Activated CD4-positive, alpha-beta T cell treated with anti-CD3 and anti-CD28 coated beads, Interleukin-10, Interleukin-2, amounts not matched to agents 100 ng/mL and 50 ng/mL, durations not matched to agents 16 hours and 8 hours (primary cell): ENCODE measurements around the gene NGDN.
"Not testable (repeated sequence)": the region's sequence is repeated elsewhere in the genome, so short reads cannot be mapped to it uniquely, and the experiment has no call there.

Experiments
- DNase-seq: peaks from one replicate; pipeline ENCODE4 v3.0.0-alpha.2; 2020

The NGDN gene

DNA sequence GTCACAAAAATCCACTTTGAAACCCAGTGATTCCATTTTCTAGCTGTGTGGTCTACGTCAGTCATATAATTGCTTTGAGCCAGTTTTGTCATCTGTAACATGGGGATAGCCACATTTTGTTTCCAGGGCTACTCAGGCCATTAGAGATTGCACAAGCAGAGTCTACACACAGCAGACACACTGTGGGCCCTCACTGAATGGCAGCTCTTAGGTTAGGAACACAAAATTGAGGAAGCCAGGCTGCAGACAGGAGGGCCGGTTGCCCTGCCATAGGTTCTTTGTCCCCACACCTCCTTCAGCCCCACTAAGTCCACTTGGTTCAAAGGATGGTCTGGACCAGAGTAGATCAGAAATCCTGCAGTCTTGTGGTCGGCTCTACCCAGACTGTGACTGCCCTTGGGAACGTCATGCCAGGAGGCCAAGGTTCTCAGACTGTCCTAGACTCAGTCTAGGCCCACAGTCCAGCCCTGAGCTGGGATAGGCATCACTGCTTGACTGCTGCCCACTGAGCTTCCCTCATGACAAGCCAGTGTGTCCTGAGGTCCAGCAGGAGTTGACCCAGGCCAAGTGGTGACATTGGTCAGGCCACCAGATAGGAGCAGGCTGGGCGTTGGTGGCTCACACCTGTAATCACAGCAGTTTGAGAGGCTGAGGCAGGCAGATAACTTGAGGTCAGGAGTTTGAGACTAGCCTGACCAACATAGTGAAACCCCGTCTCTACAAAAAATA is 30.2 kb upstream of the NGDN start:
- no peak for DNase-seq

DNA sequence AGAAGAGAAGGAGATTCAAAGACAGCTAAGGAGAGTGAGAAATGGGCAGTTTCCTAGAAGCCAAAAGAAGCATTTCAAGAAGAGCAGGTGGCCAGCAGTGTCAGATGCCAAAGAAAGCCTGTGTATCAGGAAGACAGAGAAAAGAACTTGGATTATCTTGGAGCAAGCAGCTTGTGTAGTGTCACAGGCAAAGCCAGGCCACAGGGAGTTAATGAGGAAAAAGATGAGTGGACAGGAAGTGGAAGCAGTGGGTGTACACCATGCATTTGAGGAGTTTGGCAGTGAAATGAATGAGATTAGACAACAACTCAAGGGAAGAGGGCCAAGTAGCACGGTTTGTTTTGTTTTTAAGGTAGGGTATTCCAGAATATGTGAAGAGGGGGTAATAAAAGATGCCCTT is 28.4 kb upstream of the NGDN start:
- DNase-seq: no peak

DNA sequence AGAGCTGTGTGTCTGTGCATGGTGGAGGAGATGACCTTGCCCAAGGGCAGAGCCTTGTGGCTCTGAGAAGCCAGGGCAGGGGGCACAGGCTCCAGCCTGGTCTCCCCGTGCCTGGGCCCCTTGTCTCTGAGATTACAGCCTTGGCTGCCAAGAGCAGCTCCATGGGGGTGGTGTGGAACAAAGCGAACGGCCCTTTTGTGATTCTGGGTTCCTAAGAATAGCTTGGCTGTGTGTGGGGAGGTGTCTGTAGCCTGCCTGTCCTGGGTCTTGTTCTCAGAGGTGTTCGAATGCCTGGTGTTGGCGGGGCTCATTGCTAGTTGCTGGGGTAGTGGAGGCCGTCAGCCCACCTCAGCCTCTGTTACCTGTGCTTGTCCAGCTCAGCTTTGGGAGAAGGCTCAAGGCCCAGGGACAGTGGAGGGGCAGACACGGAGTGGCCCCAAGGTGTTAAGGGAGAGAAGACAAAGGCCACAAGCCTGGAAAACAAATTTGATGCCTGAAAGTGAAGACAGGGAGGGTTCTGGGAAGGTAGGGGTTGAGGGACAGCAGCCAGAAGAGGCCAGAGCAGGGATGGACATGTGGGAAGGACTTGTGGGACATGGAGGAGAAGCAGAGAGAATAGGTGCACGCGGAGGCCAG is 26.7 kb upstream of the NGDN start:
- DNase-seq: no peak

DNA sequence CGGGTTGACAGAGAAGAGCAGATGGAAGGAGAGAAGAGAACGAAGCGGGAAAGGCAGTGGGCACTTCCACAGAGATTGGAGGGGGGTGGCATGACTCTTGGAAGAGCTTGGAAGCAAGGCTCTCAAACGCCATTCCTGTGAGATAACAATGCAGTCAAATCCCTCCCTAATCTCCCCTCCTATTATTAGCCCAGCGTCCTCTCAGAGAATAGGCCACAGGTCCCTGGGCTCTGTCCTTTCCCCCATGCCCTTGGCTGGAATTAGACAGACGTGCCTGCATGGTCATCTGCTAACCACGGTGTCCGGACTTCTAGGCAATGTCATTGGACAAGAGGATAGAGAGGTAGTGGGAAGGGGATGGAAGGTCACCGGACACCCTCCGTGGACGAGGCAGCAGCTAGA is 26.1 kb upstream of the NGDN start:
- no peak for DNase-seq

DNA sequence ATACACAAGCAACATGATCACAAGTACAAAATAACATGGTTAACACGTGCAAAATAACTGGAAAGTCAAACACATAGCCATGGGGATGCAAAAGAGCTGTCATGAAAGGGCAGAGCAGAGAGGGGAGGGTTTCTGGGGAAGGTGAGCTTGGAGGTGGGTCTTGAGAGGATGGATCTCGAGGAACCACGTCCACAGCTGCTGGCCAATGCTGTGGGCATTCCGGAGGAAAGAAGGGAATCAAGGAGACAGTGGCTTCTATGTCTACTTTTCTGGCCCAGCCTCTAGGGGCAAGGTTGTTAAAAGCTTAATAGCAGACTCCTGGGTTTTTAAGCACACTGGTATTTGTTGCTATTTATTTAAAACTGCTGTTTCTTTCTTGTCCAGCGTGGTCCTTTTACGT is 25.6 kb upstream of the NGDN start:
- DNase-seq: no peak

DNA sequence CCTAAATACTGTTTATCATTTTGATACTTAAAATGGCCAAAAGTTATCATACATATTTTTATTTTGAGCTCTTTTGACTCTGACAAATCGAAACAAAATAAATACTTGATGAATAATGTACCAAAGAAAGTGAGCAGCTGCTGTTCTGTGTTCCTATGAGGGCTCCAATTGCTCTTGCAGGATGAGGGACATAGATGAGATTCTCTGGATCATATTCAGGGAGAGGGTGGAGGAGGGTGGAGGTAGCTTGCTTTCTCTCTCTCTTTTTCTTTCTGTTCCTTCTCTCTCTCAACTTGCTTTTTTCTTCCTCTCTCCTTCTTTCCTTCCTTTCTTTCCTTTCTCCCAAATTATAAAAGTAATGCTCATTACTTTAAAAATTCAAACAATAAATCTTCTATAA is 25.2 kb upstream of the NGDN start:
- DNase-seq: no peak

DNA sequence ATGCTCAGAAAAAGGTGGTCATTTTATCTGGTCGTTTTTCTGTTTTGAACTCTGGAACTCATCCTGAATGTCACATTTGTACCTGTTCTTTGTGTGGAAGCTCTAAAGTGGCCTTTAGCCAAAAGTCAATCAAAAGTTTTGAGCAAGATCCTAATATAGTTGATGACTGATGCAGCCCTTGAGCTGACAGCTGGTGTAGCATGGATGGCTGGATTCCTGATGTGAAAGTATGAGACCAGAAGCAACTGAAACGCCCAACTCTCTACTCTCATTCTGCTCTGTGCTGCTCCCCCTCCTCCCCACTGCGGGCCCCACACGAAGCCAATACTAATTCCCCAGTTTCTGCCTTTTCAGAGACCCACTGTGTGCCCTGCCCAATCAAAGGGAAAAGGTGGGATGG is 23.7 kb upstream of the NGDN start:
- no peak for DNase-seq

DNA sequence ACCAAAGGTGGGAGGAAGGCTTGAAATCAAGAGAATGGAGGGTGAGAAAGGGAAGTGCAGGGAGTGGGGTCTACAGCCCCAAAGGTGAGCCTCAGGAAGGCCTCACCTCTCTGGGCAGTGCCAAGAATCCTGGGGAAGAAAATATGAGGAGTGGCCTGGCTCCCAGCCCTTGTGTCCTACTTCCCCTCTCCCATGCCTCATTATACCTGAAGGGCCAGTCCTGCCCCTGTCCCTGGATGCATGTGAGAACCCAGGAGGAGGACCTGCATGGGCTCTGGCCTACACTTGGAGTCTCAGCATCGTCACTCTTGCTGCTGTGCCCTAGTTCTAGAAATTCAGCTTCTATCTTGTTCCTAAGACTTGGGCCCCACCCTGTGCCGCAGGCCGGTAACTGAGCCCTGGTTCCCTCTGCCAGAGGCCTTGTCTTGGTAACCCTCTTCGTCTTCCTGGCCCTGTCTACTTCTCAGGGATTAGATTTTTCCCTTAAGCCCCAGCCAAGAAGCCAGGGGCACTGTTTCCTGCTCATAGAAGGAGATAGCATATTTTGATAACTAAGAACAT is 23.1 kb upstream of the NGDN start:
- DNase-seq: no peak

DNA sequence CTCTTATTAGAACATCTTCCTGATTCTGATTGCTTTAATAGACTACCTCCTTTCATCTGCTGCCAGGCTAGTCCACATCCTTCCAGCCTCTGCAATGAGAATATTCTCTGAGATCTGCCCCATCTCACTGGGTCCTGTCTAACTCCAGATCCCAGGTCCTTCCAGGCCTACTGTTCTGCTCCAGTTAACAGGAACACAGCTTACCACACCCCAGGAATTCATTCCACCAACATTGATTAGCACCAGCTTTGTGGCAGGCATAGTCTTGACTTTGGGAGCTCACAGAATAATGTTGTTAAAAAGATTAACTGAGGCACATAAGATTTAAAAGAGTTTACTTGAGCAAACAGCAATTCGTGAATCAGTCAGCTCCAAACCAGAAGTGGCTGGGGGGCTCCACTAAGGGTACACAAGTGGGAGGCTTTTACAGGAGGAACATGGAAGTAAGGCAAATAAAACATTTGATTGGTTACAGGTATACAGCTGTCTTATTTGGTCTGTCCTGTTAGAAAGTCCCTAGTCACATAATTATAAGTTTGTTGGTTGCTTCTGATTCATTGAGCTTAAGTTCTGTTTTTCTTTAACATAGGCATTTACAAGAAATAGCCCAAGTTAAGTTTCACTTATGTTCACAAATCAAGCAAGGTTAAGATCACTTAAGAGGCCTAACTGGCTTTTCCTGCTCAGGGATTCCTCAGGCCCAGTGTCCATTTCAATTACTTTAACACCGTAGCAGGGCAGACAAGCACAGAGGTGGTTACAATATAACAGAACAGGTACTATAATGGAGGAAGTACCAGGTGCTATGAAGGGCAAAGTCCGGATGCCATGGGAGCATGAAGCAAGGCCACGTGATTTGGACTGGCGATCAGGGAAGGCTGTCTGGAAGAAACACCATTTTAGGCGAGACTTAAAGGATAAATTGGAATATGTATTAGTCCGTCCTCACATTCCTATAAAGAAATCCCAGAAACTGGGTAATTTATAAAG is 21.8 kb upstream of the NGDN start:
- DNase-seq: no peak

DNA sequence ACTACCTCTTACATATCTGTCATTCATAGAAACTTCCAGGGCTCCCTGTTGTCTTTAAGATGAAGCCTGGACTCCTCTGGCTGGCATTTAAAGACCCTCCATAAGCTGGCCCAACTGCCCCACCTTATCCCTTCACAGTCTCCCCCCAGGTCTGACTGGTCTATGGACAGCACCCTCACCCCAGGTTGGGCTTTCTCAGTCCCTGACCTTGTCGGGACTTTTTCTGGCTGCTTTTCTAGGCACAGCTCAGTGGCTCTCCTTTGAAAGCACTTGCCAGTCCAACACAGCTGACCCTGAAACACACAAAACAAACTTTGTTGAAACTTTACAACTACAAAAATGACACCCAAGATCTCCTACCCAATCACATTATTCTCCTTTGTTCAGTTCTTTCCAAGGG is 20.2 kb upstream of the NGDN start:
- DNase-seq: no peak

DNA sequence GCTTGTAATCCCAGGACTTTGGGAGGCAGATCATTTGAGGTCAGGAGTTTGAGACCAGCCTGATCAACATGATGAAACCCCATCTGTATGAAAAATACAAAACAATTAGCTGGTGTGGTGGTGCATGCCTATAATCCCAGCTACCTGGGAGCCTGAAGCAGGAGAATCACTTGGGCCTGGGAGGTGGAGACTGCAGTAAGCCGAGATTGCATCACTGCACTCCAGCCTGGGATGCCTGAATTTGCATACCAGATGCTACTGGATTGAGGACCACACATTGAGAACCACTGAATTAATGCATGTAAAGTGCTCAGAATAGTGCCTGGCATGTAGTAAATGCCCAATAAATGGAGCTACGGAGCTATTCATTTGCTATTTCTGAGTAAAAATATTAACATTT is 19.1 kb upstream of the NGDN start:
- DNase-seq: no peak

DNA sequence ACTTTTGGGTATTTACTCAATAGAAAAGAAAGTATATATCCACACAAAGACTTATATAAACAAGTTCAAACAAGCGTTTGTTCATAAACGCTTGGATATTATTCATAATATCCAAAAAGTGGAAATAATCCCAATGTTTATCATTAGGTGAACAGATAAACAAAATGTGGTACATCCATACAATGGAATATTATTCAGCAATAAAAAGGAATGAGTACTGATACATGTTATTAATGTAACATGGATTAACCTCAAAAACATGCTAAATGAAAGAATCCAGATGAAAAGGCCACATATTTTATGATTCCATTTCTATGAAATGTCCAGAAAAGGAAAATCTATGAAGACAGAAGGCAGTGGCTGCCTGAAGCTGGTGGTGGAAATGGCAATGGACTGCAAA is 17.3 kb upstream of the NGDN start:
- no peak for DNase-seq

DNA sequence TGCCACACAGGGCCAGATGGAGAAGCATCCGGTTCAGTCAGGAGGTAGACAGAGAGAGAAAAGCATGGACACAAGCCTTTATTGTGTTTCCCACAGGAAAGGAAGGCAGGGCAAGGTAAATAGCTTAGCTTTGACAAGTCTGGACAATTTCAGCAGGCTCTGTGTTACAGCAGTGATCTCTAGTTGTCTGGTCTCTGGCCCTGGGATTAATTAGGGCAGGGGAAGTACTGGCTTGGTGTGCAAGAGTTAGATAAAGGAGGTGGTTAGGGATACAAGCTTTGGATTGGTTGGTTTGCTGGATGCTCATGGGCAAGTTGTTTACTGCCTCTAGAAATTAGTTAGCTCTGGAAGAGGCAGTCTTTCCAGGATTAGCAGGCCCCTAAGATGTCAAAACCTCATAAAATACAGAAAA is 15.1 kb upstream of the NGDN start:
- DNase-seq: no peak

DNA sequence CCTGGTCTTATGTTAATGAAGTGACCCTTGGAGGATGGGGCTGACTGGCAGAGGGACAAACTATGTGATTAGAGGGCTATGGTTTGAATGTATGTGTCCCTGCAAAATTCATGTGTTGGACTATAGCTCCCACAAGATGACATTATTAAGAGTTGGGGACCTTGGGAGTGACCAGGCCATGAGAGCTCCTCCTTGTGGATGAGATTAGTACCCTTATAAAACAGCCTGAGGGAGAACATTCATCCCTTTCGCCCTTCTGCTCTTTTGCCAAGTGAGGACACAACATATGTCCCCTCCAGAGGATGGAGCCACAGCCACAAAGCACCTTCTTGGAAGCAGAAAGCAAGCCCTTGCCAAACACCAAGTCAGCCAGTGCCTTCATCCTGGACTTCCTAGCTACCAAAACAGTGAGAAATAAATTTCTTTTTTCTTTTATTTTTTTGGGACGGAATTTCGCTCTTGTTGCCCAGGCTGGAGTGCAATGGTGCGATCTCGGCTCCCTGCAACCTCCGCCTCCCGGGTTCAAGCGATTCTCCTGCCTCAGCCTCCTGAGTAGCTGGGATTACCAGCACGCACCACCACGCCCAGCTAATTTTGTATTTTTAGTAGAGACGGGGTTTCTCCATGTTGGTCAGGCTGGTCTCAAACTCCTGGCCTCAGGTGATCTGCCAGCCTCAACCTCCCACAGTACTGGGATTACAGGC is 12.5 kb upstream of the NGDN start:
- not testable (repeated sequence) for DNase-seq

DNA sequence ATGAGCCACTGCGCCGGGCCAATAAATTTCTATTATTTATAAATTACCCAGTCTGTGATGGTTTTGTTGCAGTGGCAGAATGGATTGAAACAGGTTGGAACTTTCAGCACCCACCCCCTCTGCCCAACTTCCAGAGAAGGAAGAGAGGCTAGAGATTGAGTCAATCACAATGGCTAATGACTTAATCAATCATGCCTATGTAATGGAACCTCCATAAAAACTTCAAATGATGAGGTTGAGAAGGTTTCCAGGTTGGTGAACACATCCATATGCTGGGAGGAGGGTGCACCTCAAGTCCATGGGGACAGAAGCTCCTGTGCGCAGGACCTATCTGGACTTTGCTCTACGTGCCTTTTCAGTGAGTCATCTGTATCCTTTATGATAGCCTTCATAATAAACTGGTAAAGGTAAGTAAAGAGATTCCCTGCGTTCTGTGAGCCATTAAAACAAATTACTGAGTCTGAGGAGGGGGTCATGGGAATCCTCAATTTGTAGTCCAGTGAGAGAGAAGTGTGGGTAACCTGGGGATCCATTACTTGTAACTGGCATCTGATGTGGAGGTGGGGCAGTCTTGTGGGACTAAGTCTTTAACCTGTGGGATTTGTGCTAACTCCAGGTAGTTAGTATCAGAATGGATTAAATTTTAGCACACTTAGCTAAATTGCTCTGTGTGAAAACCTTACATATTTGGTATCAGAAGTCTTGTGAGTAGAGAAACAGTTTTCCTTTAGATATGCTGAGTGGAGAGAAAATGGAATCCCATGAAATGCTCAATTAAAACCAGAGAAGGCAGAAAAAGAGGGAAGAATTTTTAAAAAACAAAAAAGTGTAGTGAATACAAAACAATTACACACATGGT is 11.7 kb upstream of the NGDN start:
- DNase-seq: no peak

DNA sequence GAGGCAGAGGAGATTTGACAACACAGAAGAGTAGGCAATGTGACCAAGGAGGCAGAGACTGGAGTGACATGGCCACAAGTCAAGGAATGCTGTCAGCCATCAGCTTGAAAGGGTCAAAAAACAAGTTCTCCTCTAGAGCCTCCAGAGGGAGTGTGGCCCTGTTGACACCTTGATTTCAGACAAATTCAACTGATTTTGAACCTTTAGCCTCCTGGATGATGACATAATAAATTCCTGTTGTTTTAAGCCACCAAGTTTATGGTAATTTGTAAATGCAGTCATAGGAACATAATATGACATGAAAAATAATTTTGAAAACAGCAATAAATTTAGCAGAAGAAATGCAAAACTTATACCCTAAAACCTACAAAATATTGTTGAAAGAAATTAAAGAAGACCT is 8.5 kb upstream of the NGDN start:
- DNase-seq: no peak

DNA sequence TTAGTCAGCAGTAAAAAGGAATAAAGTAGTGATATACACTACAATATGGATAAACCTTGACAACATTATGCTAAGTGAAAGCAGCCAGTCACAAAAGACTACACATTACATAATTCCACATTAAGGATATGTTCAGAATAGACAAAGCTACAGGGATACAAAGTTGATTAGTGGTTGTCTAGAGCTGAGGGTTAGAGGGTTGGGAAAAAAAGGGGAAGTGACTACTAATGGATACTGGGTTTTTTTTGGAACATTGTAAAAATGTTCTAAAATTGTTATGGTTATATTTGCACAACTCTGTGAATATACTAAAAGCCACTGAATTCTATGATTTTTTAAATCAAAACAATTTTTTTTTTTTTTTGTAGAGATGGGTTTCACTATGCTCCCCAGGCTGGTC is 4.8 kb upstream of the NGDN start:
- no peak for DNase-seq

DNA sequence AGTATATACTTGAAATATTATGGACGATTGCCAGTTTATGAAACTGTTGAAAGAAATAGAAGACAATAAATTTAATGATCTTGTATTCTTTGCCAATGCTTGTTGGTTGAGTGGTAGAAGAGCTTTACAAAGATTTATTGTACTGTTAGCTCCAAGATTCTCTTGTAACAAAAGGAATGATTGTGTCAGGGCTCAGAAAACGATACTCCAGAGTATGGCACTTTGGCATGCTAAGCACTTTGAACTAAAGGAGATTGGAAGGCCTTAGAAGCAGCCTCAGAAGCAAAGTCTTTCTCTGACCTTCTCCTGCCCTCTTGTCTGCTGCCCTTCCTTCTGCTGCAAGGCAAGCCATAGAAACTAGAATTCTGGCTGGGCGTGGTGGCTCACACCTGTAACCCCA is 4.2 kb upstream of the NGDN start:
- DNase-seq: no peak

DNA sequence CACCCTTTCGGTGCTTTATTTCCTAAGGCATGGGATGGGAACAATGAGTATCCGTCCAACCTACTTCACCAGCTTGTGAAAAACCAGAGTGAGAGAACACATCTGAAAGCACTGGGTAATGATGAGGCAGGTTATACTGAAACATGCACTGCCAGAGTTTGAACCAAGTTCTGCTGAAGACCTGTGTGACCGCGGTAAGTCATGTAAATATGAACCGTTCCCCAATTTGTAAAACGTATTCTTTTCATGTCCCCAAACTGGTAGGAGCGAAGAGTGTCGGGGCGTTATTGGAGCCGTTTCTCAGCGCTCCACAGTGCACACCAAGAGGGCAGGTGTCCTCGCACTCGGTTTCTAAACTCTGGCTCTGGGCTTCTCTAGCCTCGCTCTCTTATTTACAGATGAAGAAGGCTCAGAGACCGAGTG is 788 bp upstream of the NGDN start:
- no peak for DNase-seq

DNA sequence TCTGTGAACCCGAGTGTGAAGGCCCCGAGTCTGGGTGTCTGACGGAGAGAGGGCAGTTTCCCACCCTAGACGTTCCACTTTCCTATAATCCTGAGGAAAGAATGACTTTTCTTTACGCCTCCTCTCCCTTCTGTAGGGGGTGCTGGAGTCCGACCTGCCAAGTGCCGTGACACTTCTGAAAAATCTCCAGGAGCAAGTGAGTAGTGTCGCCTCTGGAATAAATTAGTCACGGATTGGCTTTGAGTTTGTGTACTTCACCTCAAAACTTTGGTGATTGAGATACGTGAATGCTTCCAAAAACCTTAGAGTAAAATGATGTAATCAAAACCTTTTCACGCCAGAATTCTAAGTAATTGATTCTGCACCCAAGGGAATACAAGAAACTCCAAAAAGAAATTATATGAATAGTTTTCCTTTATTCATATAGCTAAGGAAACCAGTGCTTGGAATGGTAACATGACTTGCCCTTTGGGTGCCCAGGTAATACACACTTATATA is 452 bp downstream of the NGDN start:
- no peak for DNase-seq

DNA sequence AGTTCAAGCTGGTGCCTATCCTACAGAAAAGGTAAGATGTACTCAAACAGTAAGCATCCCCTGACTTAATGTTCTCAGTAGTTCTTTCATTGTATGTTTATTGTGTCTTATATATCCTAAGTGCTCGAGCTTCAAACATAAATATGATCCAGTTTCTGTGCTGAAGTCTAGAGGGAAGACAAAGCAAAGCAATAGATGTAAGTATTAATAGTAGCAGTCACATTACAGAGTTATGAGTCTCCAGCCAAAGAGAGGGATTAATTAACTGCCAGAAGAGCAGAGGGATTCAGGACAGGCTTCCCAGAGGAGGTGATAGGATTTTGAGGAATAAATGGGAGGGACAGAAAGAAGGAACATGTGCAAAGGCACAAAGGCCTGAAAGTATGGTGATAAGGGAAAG is 1.4 kb downstream of the NGDN start:
- DNase-seq: no peak
